GM12878 (cell line): ENCODE data around the gene ADAMTS13. TPM values are rescaled to one million over a fixed set of nuclear protein-coding genes. Genes with fewer than 3 reads are reported as not detected.

Source experiments
- ATAC-seq: fragments of 200-7000 bp; cut with Tn5 transposase; 3 replicates; pipeline ENCODE4 v1.9.1; 2020; ENCODE audit warnings: mild to moderate bottlenecking, moderate library complexity
- BruUV-seq: library from RNA; stranded (reverse); fragments of 400-500 nt; replicated peaks from 2 replicates; lab custom pipeline; 2021; lab: Mats Ljungman, UMichigan
- CTCF ChIA-PET: fragments of 300-600 bp; sonication (Branson Sonifier 250); formaldehyde crosslinking; extraction: SDS; loops from one replicate; lab custom pipeline; 2021; ENCODE audit warnings: inconsistent platforms; lab: Yijun Ruan, JAX
- POLR2A ChIA-PET: fragments of 350-600 bp; formaldehyde crosslinking; extraction: SDS; loops from one replicate; lab custom pipeline; 2021; ENCODE audit warnings: inconsistent platforms; lab: Charles Lee
- RAD21 ChIA-PET: fragments of 300-600 bp; sonication (Branson Sonifier 250); formaldehyde crosslinking; loops from one replicate; lab custom pipeline; 2023; ENCODE audit warnings: antibody characterized with exemption; ENCODE audit not compliant: unreplicated experiment; lab: Charles Lee
- SMC1A ChIA-PET: fragments of 300-600 bp; sonication (Branson Sonifier 250); formaldehyde crosslinking; loops from one replicate; lab custom pipeline; 2023; ENCODE audit not compliant: unreplicated experiment, uncharacterized antibody; lab: Charles Lee
- DNase-seq: peaks from one replicate; pipeline ENCODE4 v3.0.0-alpha.2; 2011; ENCODE audit warnings: low read depth, low spot score
- FAIRE-seq: peaks from 3 replicates; lab custom pipeline; 2011; peaks lifted over from hg19 to GRCh38; lab: Jason Lieb, UNC
- H2AFZ ChIP-seq: 2 replicates; pipeline ENCODE4 v1.6.0; 2011; ENCODE audit warnings: low read depth, low read length, control low read depth; ENCODE audit not compliant: control insufficient read depth
- H3K27ac ChIP-seq: 2 replicates; pipeline ENCODE4 v1.5.1; 2011; ENCODE audit warnings: control low read depth; ENCODE audit not compliant: control insufficient read depth, insufficient read depth
- H3K27me3 ChIP-seq, 2 experiments: replicated peaks in 1 of 2; 2 replicates each; pipeline versions ENCODE4 v1.6.0 to v1.6.1; 2011; ENCODE audit warnings: low read length in 1 of 2; ENCODE audit not compliant: control insufficient read depth in 2 of 2, insufficient read depth in 2 of 2
- H3K36me3 ChIP-seq, 2 experiments: 2 replicates each; pipeline ENCODE4 v1.5.1; 2011; ENCODE audit warnings: low read length in 1 of 2; ENCODE audit not compliant: control insufficient read depth in 2 of 2, insufficient read depth in 2 of 2
- H3K4me1 ChIP-seq: 2 replicates; pipeline ENCODE4 v1.6.1; 2011; ENCODE audit warnings: mild to moderate bottlenecking, low read length, moderate library complexity, mixed read lengths; ENCODE audit not compliant: control insufficient read depth, insufficient read depth
- H3K4me2 ChIP-seq: 2 replicates; pipeline ENCODE4 v1.6.0; 2011; ENCODE audit warnings: control low read depth; ENCODE audit not compliant: control insufficient read depth, insufficient read depth
- H3K4me3 ChIP-seq: fragments of 200-600 bp; sonication (generic); 2 replicates; pipeline ENCODE4 v1.5.1; 2016
- H3K79me2 ChIP-seq: 2 replicates; pipeline ENCODE4 v1.6.0; 2011; ENCODE audit warnings: low read length; ENCODE audit not compliant: control insufficient read depth, insufficient read depth
- H3K9ac ChIP-seq: 2 replicates; pipeline ENCODE4 v1.8.0; 2011; ENCODE audit warnings: low read length, control low read depth, mixed read lengths; ENCODE audit not compliant: control insufficient read depth, insufficient read depth
- H3K9me3 ChIP-seq: replicated peaks from 3 replicates; pipeline ENCODE4 v1.5.1; 2011; ENCODE audit warnings: mild to moderate bottlenecking, low read length; ENCODE audit not compliant: control insufficient read depth, insufficient read depth
- H4K20me1 ChIP-seq: 2 replicates; pipeline ENCODE4 v1.6.0; 2011; ENCODE audit not compliant: control insufficient read depth, insufficient read depth
- BCL3 ChIP-seq: IDR thresholded peaks from 2 replicates; pipeline ENCODE4 v1.6.1; 2011; ENCODE audit warnings: borderline replicate concordance, low read depth, mild to moderate bottlenecking, moderate library complexity, low read length; ENCODE audit not compliant: insufficient read depth, poor library complexity, severe bottlenecking
- CHD4 ChIP-seq: fragments of 200-600 bp; sonication (generic); IDR thresholded peaks from 2 replicates; pipeline ENCODE4 v1.6.1; 2016; ENCODE audit warnings: mild to moderate bottlenecking
- FOS ChIP-seq: IDR thresholded peaks from 3 replicates; pipeline ENCODE4 v1.6.1; 2011; ENCODE audit warnings: borderline replicate concordance; ENCODE audit not compliant: insufficient read length; ENCODE audit errors: extremely low read depth
- FOXK2 ChIP-seq: fragments of 450-650 bp; IDR thresholded peaks from 2 replicates; pipeline ENCODE4 v1.6.1; 2017; ENCODE audit warnings: mild to moderate bottlenecking, moderate library complexity
- HSF1 ChIP-seq: fragments of 150-350 bp; IDR thresholded peaks from 2 replicates; pipeline ENCODE4 v1.6.1; 2014; ENCODE audit warnings: mild to moderate bottlenecking, low read depth, low read length
- IRF3 ChIP-seq: fragments of 450-650 bp; IDR thresholded peaks from 2 replicates; pipeline ENCODE4 v1.6.1; 2014; ENCODE audit warnings: mild to moderate bottlenecking
- KAT2A ChIP-seq: conservative IDR thresholded peaks from 2 replicates; pipeline ENCODE4 v1.6.1; 2011; ENCODE audit warnings: low read depth, low read length; ENCODE audit not compliant: control insufficient read depth
- LARP7 ChIP-seq: fragments of 450-650 bp; IDR thresholded peaks from 2 replicates; pipeline ENCODE4 v1.6.1; 2017; ENCODE audit warnings: mild to moderate bottlenecking
- MTA3 ChIP-seq: IDR thresholded peaks from 2 replicates; pipeline ENCODE4 v1.6.1; 2012; ENCODE audit warnings: low read length, inconsistent platforms, borderline replicate concordance
- NFYB ChIP-seq: IDR thresholded peaks from 2 replicates; pipeline ENCODE4 v1.6.1; 2011; ENCODE audit warnings: low read depth, mild to moderate bottlenecking, low read length, improper control_type of control experiment, moderate library complexity; ENCODE audit not compliant: insufficient read depth
- RAD51 ChIP-seq: fragments of 450-650 bp; IDR thresholded peaks from 2 replicates; pipeline ENCODE4 v1.6.1; 2016; ENCODE audit warnings: moderate library complexity, mild to moderate bottlenecking, inconsistent platforms
- SMAD5 ChIP-seq: IDR thresholded peaks from 2 replicates; pipeline ENCODE4 v1.6.1; 2016; ENCODE audit warnings: antibody characterized with exemption, low read depth
- SRF ChIP-seq, 2 experiments: IDR thresholded peaks; 2 replicates each; pipeline ENCODE4 v1.6.1; 2011; ENCODE audit warnings: low read depth in 2 of 2, low read length in 2 of 2, mild to moderate bottlenecking in 1 of 2, moderate library complexity in 1 of 2
- TCF7 ChIP-seq: IDR thresholded peaks from 2 replicates; pipeline ENCODE4 v1.6.1; 2014; ENCODE audit warnings: antibody characterized with exemption, borderline replicate concordance
- ZNF24 ChIP-seq: fragments of 450-650 bp; IDR thresholded peaks from 2 replicates; pipeline ENCODE4 v1.6.1; 2017; ENCODE audit warnings: antibody characterized with exemption, mild to moderate bottlenecking
- WGBS: methylation state at CpG from one replicate; pipeline ENCODE4 v1.1.6; 2016; ENCODE audit warnings: low lambda C conversion rate; ENCODE audit not compliant: insufficient replicate concordance, insufficient coverage; ENCODE audit errors: missing lambda C conversion rate; 5-methylcytosine and 5-hydroxymethylcytosine counted together
- in situ Hi-C: fragments of 300-500 bp; cut with MboI; formaldehyde crosslinking; loops from 9 replicates; pipeline ENCODE4 v1.14.3; 2018; ENCODE audit warnings: mixed read lengths
- intact Hi-C: fragments of 100-400 bp; cut with micrococcal nuclease; formaldehyde crosslinking; loops from one replicate; pipeline ENCODE4 v1.14.2; 2022; ENCODE audit not compliant: unreplicated experiment
- polyA plus RNA-seq, 11 experiments: library from polyadenylated mRNA; depleted of rRNA in 4 of 11; unstranded in 6 of 11; stranded (reverse) in 5 of 11; fragments of >200 nt; fragmentation: Nextera tagmentation in 4 of 11; fragmentation: Illumina TruSeq in 1 of 11; extraction: Ambion mirVana in 4 of 11; extraction: Trizol in 1 of 11; gene quantifications; 1 replicate in 1 of 11; 2 replicates in 10 of 11; pipeline versions ENCODE4 v1.2.1 to v1.2.3, GENCODE V29; 2011 to 2016; ENCODE audit warnings: inconsistent platforms in 2 of 11, missing spikeins in 2 of 11, low read depth in 1 of 11
- total RNA-seq, 4 experiments: library from RNA; depleted of rRNA in 3 of 4; stranded (reverse); fragments of >200 nt in 3 of 4; fragmentation: Illumina TruSeq in 1 of 4; extraction: Trizol in 1 of 4; gene quantifications; 2 replicates each; pipeline versions ENCODE4 v1.2.1 to v1.2.3, GENCODE V29; 2013 to 2021
- TF ChIP-seq, protein P1 (sequence below): fragments of 450-650 bp; conservative IDR thresholded peaks from 2 replicates; pipeline ENCODE4 v1.6.1; 2017; ENCODE audit warnings: mild to moderate bottlenecking, moderate library complexity

ADAMTS13 gene
- total and polyA plus RNA-seq, 10 of the 15 experiments (the other 5 are each of a cell fraction or from before 2014, with no cell fraction given) = 0.08 to 2.4 (median 0.28) TPM

DNA sequence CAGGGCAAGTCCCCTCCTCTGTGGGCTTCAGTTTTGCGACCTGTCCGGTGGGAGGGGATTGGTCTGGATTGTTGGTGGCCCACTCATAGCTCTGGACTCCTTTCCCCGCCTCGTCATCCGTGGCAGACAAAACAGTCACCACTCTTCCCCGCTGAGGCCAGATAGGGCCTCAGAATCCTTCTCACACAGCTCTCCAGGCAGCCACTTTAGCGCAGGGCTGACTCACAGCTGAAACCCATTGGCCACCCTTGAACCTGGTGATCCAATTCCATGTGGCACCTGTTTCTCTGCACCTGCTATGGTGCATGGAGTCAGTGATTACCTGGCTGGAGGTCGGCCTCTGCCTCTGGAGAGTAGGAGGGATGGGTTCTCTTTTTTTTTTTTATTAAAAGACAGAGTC, 21.8 kb downstream of the ADAMTS13 start (continued):
- TF ChIP-seq BCL3 (no peak), TCF7 (no peak), SMAD5 (no peak)

DNA sequence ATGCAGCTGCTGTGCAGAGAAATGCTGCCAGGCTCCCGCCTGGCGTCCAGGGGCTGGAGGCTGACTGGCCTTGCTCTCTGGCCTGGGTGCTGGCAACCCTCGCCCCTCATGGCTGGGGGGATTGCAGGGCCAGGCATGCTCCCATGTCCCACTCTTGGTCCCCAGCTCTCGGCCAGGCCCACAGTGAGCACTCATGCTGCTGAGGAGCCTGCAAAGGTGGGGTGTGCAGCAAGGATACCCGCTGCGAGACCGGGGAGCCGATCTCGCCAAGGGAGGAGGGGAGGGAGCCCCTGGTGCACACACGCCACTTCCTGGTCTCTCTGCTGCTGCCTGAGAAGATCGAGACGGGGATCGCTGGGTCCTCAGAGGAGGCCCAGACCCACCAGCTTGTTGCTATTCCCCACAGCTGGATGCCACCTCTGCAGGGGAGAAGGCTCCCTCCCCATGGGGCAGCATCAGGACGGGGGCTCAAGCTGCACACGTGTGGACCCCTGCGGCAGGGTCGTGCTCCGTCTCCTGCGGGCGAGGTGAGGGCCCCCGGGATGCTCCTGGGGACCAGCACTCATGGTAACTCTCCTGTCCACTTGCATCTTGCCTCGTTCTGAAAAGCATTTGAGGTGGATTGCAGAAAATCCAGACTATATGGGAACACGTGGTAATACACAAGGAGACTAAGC, 23.3 kb downstream of the ADAMTS13 start:
- no peak overlapping the region for H3K4me2 ChIP-seq
- ChIA-PET RAD21 (no interaction called here), POLR2A (no interaction called here), CTCF (interaction anchor here (0.5 kb wide), 1 partner anchor 444 kb away, joined by 3 read pairs; no protein-coding TSS in a partner anchor), SMC1A (no interaction called here)
- H3K27ac ChIP-seq = no peak overlapping the region
- no peaks in the 10 kb centered on the region for H3K9me3 ChIP-seq
- no peaks in the 10 kb centered on the region for H3K36me3 ChIP-seq
- no peaks in the 10 kb centered on the region for H3K79me2 ChIP-seq
- FAIRE-seq (no peak), ATAC-seq (no peak), DNase-seq (no peak)
- no TSS peak for BruUV-seq
- no peak overlapping the region for H2AFZ ChIP-seq
- intact Hi-C loops (no loop called here), in situ Hi-C loops (no loop called here)
- H3K4me3 ChIP-seq = no peak overlapping the region
- no peak overlapping the region for H3K9ac ChIP-seq
- no peaks in the 10 kb centered on the region for H4K20me1 ChIP-seq
- peaks cover 0 to 2% of the 10 kb centered on the region in 2 experiments; a peak in 3 of 4 replicates for H3K27me3 ChIP-seq
- 43% methylated on average over 23 of the region's 23 CpGs for WGBS
- H3K4me1 ChIP-seq = peaks cover 4% of the 10 kb centered on the region; the same call in 1 of the 2 replicates
- no peak for TF ChIP-seq FOS
- TF ChIP-seq NFYB = no peak
- TF ChIP-seq IRF3 = no peak
- no peak for TF ChIP-seq HSF1
- no peak for TF ChIP-seq KAT2A
- TF ChIP-seq CHD4 = no peak
- TF ChIP-seq FOXK2 = no peak
- TF ChIP-seq MTA3 = no peak
- no peak for TF ChIP-seq ZNF24
- TF ChIP-seq LARP7 = no peak
- TF ChIP-seq SRF (IDR thresholded peaks at IDR 0.05; ENCODE audit: low read depth in 2 of 2, low read length in 2 of 2) = no peak
- TF ChIP-seq RAD51 = no peak
- TF ChIP-seq, protein P1, sequence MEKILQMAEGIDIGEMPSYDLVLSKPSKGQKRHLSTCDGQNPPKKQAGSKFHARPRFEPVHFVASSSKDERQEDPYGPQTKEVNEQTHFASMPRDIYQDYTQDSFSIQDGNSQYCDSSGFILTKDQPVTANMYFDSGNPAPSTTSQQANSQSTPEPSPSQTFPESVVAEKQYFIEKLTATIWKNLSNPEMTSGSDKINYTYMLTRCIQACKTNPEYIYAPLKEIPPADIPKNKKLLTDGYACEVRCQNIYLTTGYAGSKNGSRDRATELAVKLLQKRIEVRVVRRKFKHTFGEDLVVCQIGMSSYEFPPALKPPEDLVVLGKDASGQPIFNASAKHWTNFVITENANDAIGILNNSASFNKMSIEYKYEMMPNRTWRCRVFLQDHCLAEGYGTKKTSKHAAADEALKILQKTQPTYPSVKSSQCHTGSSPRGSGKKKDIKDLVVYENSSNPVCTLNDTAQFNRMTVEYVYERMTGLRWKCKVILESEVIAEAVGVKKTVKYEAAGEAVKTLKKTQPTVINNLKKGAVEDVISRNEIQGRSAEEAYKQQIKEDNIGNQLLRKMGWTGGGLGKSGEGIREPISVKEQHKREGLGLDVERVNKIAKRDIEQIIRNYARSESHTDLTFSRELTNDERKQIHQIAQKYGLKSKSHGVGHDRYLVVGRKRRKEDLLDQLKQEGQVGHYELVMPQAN = no peak
